Activated T-helper 1 cell treated with Interleukin-2 at 50 U/mL for 16 hours (primary cell): ENCODE results near the gene ACP7.
"Not testable (repeated sequence)": the region's sequence is repeated elsewhere in the genome, so short reads cannot be mapped to it uniquely, and the experiment has no call there.

Experiments
- DNase-seq: peaks from one replicate; pipeline ENCODE4 v3.0.0-alpha.2; 2020; ENCODE audit warnings: low read depth

Gene ACP7

GRCh38 chr19:39078436-39079200, 5.5 kb upstream of the ACP7 start:
- DNase-seq = no peak

- DNase-seq = no peak
Measured at GRCh38 chr19:39080431-39080830, 3.7 kb upstream of the ACP7 start.

- no peak for DNase-seq
Measured at GRCh38 chr19:39082167-39082566, 2.0 kb upstream of the ACP7 start.

- no peak for DNase-seq
Measured at GRCh38 chr19:39082745-39083598, 1.2 kb upstream of the ACP7 start.

- no peak for DNase-seq
Measured at GRCh38 chr19:39083599-39083982, 577 bp upstream of the ACP7 start.

- DNase-seq = no peak
Measured at GRCh38 chr19:39084732-39085080, 538 bp downstream of the ACP7 start.

GRCh38 chr19:39085392-39085791, 1.2 kb downstream of the ACP7 start:
- DNase-seq = no peak

- DNase-seq = no peak
Measured at GRCh38 chr19:39086386-39086785, 2.2 kb downstream of the ACP7 start.

GRCh38 chr19:39087907-39088686, 3.9 kb downstream of the ACP7 start:
- DNase-seq = no peak

GRCh38 chr19:39090016-39090415, 5.8 kb downstream of the ACP7 start:
- DNase-seq = not testable (repeated sequence)

- no peak for DNase-seq
Measured at GRCh38 chr19:39090881-39091280, 6.7 kb downstream of the ACP7 start.

- not testable (repeated sequence) for DNase-seq
Measured at GRCh38 chr19:39095799-39096540, 11.8 kb downstream of the ACP7 start.

GRCh38 chr19:39097299-39097698, 13.1 kb downstream of the ACP7 start:
- DNase-seq = no peak

GRCh38 chr19:39097721-39098120, 13.6 kb downstream of the ACP7 start:
- no peak for DNase-seq

GRCh38 chr19:39098365-39099269, 14.4 kb downstream of the ACP7 start:
- DNase-seq = no peak

- no peak for DNase-seq
Measured at GRCh38 chr19:39099341-39099740, 15.2 kb downstream of the ACP7 start.

- DNase-seq = no peak
Measured at GRCh38 chr19:39100500-39101166, 16.5 kb downstream of the ACP7 start.

- no peak for DNase-seq
Measured at GRCh38 chr19:39103151-39103550, 19.0 kb downstream of the ACP7 start.

- DNase-seq = no peak
Measured at GRCh38 chr19:39104186-39104596, 20.0 kb downstream of the ACP7 start.

GRCh38 chr19:39106194-39106593, 22.0 kb downstream of the ACP7 start:
- no peak for DNase-seq
